ENCODE measurements around the gene GOLGA6D.

GOLGA6D gene

DNA sequence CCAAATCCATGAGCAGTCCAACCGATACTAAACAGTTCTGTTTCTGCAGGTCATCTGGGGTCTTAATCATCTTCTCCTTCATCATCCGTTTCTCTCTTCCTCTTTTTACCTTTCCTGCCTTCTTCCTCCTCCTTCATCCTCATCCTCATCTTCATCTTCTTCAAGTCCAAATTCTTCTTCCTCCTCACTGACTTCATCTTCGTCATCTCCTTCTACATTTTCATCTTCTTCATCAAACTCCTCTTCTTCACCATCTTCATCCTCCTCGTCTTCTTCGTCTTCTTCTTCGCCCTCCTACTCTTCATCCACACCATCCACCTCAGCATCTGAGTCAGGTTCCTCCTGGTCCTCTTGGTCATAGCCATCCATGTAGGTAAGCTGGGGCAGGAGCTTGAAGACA is 39.1 kb downstream of the GOLGA6D start:
- H3K27ac ChIP-seq (replicated peaks): no peak overlapping the region
- no peak overlapping the region for H3K4me3 ChIP-seq (replicated peaks; ENCODE audit: insufficient read depth, low read length)
- no peak for TF ChIP-seq SPI1 (IDR thresholded peaks at IDR 0.05; ENCODE audit: borderline replicate concordance, low read depth)
- no peak for TF ChIP-seq POLR2AphosphoS5 (IDR thresholded peaks at IDR 0.05; ENCODE audit: low read depth)
- no peak for TF ChIP-seq GABPA (IDR thresholded peaks at IDR 0.05; ENCODE audit: low read depth)
- TF ChIP-seq, protein P1, sequence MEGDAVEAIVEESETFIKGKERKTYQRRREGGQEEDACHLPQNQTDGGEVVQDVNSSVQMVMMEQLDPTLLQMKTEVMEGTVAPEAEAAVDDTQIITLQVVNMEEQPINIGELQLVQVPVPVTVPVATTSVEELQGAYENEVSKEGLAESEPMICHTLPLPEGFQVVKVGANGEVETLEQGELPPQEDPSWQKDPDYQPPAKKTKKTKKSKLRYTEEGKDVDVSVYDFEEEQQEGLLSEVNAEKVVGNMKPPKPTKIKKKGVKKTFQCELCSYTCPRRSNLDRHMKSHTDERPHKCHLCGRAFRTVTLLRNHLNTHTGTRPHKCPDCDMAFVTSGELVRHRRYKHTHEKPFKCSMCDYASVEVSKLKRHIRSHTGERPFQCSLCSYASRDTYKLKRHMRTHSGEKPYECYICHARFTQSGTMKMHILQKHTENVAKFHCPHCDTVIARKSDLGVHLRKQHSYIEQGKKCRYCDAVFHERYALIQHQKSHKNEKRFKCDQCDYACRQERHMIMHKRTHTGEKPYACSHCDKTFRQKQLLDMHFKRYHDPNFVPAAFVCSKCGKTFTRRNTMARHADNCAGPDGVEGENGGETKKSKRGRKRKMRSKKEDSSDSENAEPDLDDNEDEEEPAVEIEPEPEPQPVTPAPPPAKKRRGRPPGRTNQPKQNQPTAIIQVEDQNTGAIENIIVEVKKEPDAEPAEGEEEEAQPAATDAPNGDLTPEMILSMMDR (IDR thresholded peaks at IDR 0.05; ENCODE audit: insufficient read depth, low read length): no peak
- TF ChIP-seq, protein P2, sequence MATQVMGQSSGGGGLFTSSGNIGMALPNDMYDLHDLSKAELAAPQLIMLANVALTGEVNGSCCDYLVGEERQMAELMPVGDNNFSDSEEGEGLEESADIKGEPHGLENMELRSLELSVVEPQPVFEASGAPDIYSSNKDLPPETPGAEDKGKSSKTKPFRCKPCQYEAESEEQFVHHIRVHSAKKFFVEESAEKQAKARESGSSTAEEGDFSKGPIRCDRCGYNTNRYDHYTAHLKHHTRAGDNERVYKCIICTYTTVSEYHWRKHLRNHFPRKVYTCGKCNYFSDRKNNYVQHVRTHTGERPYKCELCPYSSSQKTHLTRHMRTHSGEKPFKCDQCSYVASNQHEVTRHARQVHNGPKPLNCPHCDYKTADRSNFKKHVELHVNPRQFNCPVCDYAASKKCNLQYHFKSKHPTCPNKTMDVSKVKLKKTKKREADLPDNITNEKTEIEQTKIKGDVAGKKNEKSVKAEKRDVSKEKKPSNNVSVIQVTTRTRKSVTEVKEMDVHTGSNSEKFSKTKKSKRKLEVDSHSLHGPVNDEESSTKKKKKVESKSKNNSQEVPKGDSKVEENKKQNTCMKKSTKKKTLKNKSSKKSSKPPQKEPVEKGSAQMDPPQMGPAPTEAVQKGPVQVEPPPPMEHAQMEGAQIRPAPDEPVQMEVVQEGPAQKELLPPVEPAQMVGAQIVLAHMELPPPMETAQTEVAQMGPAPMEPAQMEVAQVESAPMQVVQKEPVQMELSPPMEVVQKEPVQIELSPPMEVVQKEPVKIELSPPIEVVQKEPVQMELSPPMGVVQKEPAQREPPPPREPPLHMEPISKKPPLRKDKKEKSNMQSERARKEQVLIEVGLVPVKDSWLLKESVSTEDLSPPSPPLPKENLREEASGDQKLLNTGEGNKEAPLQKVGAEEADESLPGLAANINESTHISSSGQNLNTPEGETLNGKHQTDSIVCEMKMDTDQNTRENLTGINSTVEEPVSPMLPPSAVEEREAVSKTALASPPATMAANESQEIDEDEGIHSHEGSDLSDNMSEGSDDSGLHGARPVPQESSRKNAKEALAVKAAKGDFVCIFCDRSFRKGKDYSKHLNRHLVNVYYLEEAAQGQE (IDR thresholded peaks at IDR 0.05; ENCODE audit: insufficient replicate concordance, low read depth): no peak
- no peaks in the 10 kb centered on the region for H3K27me3 ChIP-seq (ENCODE audit: insufficient read depth, poor library complexity, severe bottlenecking)
- no peak for DNase-seq (ENCODE audit: low read depth in 1 of 2, low spot score in 1 of 2)

DNA sequence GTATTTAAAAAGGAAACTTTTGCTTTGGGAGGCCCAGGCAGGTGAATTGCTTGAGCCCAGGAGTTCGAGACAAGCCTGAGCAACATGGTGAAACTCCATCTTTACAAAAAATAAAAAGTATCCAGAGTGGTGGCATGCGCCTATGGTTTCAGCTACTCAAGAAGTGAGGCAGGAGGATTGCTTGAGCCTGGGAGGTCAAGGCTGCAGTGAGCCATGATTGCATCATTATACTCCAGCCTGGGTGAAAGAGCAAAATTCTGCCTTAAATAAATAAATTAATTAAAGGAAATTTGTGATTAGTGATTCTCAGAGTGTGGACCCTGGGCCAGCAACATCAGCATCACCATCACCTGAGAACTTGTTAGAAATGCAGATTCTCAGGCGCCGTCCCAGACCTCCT is 43.3 kb downstream of the GOLGA6D start:
- DNase-seq (ENCODE audit: low read depth in 1 of 2, low spot score in 1 of 2): no peak
- TF ChIP-seq SPI1 (IDR thresholded peaks at IDR 0.05; ENCODE audit: borderline replicate concordance, low read depth) (no peak), POLR2AphosphoS5 (IDR thresholded peaks at IDR 0.05; ENCODE audit: low read depth) (no peak), GABPA (IDR thresholded peaks at IDR 0.05; ENCODE audit: low read depth) (no peak)
- TF ChIP-seq, protein P2 (IDR thresholded peaks at IDR 0.05; ENCODE audit: insufficient replicate concordance, low read depth): no peak
- TF ChIP-seq, protein P1 (IDR thresholded peaks at IDR 0.05; ENCODE audit: insufficient read depth, low read length): no peak
- Histone ChIP-seq H3K27me3 (ENCODE audit: insufficient read depth, poor library complexity, severe bottlenecking) (no peaks in the 10 kb centered on the region), H3K4me3 (replicated peaks; ENCODE audit: insufficient read depth, low read length) (no peak overlapping the region), H3K27ac (replicated peaks) (no peak overlapping the region)

DNA sequence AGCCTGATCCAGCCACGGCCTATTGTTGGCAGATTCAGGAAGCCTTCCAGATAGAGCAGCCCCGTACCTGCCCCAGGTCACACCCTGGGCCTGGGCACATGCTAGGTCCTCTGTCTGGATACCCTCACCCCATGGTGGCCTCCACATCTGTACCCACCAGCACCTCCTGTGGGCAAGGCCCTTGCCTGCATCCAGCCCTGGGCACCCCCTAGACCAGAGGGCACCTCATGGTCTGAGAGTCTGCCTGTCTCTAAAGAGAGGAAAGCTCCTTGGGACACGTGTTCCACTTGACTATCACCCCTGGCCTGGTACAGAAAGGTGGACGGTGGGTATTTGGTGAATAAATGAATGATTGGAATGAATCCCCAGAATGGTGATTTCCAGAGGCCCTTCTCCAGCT is 44.4 kb downstream of the GOLGA6D start:
- no peak overlapping the region for H3K27ac ChIP-seq (replicated peaks)
- TF ChIP-seq, protein P2 (IDR thresholded peaks at IDR 0.05; ENCODE audit: insufficient replicate concordance, low read depth): no peak
- TF ChIP-seq GABPA (IDR thresholded peaks at IDR 0.05; ENCODE audit: low read depth): no peak
- no peak for TF ChIP-seq SPI1 (IDR thresholded peaks at IDR 0.05; ENCODE audit: borderline replicate concordance, low read depth)
- TF ChIP-seq, protein P1 (IDR thresholded peaks at IDR 0.05; ENCODE audit: insufficient read depth, low read length): no peak
- no peak for TF ChIP-seq POLR2AphosphoS5 (IDR thresholded peaks at IDR 0.05; ENCODE audit: low read depth)
- DNase-seq (ENCODE audit: low read depth in 1 of 2, low spot score in 1 of 2): no peak
- H3K4me3 ChIP-seq (replicated peaks; ENCODE audit: insufficient read depth, low read length): no peak overlapping the region
- H3K27me3 ChIP-seq (ENCODE audit: insufficient read depth, poor library complexity, severe bottlenecking): no peaks in the 10 kb centered on the region
